HG02970 (cell line): Measurements from ENCODE around the gene RASGRP3.
"Not testable (repeated sequence)": the region's sequence is repeated elsewhere in the genome, so short reads cannot be mapped to it uniquely, and the experiment has no call there.

Experiments
- ATAC-seq: cut with Tn5 transposase; IDR thresholded peaks from one replicate; pipeline ENCODE4 v1.9.1; 2021; ENCODE audit warnings: mild to moderate bottlenecking, moderate library complexity, moderate number of reproducible peaks; ENCODE audit not compliant: unreplicated experiment, low FRiP score

RASGRP3 gene

DNA sequence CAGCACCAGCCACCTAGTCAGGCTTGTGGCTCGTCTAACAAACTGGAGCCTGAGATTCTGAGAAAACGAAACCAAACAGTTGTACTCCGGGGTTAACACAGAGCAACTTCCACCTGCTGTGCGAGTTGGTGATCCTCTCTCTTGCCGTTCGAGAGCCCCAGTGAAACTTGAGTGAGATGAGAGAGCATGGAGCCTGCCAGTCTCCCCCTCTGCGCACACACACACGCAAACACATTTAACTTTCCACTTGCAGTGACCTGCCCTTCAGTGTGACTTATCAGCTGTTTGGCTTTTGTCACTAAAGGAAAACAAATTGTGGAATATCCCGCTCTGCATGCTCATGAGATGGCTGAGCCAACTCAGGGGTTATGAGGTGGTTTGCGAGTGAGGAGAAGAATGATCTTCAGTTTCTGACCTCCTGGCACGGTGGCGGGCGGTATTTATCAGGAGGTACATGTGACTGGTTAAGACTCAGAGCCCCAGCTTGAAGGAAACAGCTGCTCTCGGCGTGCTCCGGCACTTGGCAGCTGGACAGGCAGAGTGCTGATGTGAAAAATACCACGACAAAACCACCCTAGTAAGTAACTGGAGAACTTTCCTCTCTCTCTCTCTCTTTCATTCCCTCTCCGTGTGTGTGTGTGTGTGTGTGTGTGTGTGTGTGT, at the start of gene RASGRP3:
Gene RASGRP3, plus strand, starts transcription at position 519 of the 662 bp plus-strand sequence. CDS start 38,488 bp downstream, outside the sequence.
- peak; percentile 52 for ATAC-seq

- ATAC-seq = no peak
Observed at GRCh38 chr2:33426666-33427231, 49.7 kb upstream of the RASGRP3 start.

DNA sequence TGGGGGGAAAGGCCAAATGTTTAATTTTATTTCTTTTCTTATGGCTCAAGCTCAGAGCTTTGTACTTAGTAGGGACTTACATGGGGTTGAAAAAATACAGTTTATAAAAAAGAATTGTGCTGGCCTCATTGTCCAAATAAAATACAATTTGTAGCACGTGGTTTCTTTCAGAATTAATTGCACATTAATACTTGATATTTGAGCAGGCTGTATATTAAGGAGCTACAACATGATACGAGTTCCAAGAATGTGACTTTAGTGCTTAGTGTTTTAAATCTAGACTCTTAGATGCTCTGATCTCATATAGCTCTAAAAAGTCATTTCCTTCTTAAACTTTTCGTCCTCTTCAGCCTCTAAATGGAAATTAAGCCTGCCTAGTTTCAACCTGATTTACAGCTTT, 46.4 kb upstream of the RASGRP3 start:
- ATAC-seq = no peak

DNA sequence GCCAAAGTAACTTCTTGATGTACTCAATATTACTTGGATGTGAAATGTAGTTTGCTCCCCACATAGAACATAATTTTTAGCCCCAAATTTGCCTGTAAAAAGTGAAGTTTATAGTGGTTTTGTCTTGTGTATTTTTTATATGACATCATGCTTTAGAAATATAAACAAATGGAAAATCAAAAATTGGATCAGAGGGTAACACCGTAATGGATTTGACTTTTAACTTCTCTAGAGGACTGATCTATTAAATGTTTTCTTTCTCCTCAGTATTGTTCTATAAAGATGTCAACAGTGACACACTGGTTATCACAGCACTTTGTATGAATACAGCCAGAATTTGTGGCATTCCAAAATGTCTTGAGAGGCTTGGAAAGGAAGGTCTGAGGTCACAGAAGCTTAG, 45.6 kb upstream of the RASGRP3 start:
- no peak for ATAC-seq

DNA sequence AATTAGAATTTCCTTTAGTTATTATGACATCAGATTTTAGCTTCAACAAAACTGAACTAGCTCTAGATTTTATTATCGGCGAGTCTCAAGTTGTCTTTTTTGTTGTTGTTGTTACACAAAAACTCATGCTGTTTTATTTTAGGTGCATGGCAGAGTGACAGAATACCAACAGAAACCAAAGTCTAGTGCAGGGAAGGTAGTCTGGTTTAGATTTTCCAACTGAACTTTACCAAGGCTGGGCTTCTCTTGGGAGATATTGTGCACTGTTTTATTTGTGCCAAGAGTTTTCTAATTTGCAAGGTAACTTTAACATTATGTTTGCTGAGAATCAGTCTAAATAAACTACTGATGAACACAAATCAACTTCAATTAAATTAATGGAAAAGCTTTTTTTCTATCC, 43.6 kb upstream of the RASGRP3 start:
- ATAC-seq = no peak

- ATAC-seq = no peak
Observed at GRCh38 chr2:33433279-33434235, 42.9 kb upstream of the RASGRP3 start.

DNA sequence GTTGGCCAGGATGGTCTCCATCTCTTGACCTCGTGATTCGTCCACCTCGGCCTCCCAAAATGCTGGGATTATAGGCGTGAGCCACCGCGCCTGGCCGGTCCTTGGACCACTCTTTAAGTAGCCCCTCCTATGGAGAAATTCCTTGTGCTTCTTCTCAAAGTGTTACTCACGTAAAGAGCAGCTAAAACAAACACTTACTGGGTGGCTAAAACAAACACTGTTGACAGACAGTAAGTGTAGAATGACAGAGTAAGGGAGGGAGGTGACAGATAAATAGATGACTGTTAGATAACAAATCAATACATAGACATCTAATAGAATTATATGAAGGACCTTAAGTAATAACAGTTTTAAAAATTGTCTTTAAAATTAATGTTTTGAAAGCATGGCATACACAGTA, 40.9 kb upstream of the RASGRP3 start:
- ATAC-seq = no peak

- ATAC-seq = no peak
Observed at GRCh38 chr2:33436083-33436482, 40.4 kb upstream of the RASGRP3 start.

DNA sequence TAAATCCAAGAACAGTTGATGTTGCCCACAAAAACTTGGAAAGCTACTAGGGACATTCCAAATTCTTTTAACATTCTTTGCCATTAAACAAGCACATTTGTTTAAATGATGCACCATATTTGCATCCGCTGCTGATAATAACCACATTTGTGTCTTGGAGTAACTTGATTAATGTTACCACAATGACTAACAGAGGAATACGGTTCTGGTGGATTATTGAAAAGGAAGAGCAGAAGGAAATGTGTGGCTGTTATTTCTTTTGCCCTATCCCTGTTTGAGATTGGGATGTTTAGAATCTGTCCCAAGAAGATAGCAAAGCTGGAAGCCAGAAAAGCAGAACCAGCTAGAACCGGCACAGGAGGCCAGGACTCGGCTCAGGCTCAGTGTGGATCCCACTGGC, 39.2 kb upstream of the RASGRP3 start:
- ATAC-seq = no peak

DNA sequence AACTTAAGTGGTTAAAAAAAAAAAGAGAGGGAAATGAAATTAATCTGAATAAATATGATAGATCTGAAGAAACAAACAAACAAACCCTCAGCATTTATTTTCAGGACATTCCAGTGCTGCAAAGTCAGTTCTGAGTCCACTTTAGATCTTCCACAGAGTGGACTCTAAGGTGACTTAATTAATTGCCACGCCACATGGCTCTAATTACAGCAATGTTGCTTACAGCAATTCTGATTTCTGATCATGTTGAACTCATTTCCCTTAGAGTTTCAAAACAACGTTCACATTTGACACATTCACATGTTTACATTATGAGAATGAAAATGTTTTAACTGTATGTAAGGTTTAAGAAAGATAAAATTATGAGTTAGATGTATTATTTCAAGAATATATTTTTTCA, 38.6 kb upstream of the RASGRP3 start:
- no peak for ATAC-seq

DNA sequence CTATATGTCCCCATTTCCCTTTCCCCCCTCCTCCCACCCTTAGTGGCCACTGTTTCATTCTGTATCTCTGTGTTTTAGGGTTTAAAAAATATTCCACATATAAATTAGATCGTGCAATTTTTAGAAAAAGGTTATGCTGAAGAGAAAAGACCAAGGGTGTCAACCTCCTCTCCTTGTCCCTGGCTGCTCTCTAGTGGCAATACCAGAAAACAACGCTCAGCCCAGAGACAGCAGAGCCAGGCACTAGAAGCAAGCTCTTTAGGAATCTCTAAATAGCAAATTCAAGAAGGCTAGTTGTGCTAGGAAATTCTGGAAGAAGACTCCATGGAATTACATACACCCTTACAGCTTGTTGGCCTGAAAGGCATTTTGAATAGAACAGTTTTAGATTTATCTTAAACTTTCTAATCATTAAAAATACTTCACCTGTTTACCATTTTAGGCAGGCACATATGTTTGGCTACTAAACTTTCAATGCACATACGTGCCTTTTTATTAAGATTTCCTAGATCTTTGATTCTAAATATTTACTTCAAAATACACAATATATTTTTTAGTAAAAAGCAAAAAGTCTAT, 35.1 kb upstream of the RASGRP3 start:
- ATAC-seq = no peak

GRCh38 chr2:33442052-33442451, 34.4 kb upstream of the RASGRP3 start:
- not testable (repeated sequence) for ATAC-seq

DNA sequence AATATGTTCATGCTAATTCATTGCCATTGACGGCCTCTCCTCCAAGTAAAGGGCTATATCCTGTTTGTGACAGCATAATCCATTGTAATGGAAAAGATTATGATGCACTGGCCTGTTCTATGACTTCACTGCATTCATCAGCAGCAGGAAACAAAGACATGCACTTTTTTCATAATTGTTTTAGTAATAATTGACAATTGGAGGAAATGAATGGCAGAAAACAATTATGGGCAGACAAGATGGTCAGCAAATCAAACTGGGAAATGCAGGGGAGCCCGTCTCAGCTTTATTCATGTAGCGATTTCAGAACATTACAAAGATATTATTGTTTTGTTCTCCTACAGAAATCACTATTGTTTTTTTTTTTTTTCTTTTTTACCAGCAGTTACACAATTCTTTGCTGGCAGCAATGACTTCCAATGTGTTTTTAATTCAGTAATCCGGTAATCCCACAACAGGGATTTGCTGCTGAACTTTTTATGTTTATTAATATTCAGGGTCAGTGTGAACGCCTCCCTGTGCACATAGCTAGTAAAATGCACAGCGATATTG, 33.8 kb upstream of the RASGRP3 start:
- no peak for ATAC-seq

DNA sequence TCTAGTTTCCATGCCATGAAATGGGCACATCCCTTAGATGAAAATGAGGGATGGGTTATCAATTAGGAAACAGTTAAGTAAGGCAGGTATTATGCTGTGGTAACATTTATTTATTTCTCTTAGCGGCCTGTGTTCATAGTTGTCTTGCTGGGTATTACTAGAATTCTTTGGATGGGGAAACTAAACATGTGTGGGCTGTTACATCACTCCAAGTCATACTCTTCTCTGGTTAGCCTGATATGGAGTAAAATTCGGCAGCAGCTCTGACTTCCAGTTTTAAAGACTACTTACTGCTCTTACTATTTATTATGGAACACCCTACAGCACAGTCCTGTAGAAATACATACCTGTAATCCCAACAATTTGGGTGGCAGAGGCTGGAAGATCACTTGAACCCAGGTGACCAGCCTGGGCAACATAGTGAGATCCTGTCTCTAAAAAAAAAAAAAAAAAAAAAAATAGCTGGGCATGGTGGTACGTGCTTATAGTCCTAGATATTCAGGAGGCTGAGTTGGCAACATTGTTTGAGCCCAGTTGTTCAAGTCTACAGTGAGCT, 33.1 kb upstream of the RASGRP3 start:
- no peak for ATAC-seq

GRCh38 chr2:33444967-33445366, 31.5 kb upstream of the RASGRP3 start:
- ATAC-seq = no peak

- ATAC-seq = no peak
Observed at GRCh38 chr2:33448220-33448899, 28.1 kb upstream of the RASGRP3 start.

DNA sequence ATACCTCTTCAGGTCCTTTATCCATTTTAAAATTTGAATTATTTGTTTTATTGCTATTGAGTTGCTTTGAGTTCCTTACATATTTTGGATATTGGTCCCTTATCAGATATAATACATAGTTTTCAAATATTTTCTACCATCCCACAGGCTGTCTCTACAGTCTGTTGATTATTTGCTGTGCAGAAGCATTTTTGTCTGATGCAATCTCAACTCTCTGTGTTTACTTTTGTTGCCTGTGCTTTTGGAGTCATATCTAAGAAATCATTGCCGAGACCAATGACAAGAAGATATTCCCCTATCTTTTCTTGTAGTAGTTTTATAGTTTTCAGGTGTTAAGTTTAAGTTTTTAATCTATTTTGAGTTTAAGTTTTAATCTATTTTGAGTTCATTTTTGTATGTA, 25.2 kb upstream of the RASGRP3 start:
- no peak for ATAC-seq

DNA sequence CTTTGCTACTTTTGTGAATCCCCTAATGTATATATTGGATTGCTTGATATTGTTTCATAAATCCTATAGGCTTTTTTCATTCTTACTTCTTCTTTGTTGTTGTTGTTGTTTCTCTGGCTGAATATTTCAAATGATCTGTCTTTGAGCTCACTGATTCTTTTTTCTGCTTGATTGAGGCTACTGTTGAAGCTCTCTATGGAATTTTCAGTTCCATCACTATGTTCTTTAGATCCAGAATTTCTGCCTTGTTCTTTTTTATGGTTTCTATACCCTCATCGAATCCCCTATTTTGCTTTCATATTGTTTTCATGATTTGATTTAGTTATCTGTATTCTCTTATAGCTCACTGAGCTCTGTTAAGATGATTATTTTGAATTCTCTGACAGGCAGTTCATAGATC, 24.6 kb upstream of the RASGRP3 start:
- ATAC-seq = no peak

- ATAC-seq = no peak
Observed at GRCh38 chr2:33452545-33452944, 23.9 kb upstream of the RASGRP3 start.
